ENCODE measurements around the gene SKAP1.

Gene SKAP1

DNA sequence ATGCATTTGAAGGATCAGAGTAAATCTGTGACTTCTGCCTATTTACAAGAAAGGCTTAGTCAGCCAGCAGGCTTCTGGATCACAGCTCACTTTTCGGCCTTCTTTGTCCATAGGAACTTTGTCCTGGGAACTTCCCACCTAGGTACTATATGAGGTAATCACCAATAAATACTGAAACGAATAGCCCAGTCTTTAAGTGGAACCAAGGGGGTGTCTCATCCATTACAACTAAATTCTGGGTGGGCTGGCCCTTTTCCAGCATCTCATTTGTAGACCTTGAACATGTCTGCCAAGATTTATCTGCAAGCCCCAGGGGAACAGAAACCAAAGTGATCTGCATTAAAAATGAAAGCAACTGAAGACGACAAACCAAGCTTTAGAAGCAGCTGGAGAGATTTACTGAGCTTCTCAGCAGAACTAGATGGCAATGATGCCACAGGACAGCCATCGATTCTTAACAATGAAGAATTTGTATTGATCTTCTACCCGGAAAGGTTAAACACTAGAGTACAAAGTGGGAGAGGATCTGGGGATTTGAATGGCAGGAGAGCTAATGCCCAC lies 267.0 kb downstream of the SKAP1 start:
- DNase-seq, result no peak

- no peak for DNase-seq
Measured at GRCh38 chr17:48162306-48162934, 267.6 kb downstream of the SKAP1 start.

GRCh38 chr17:48161127-48161905 lies 268.7 kb downstream of the SKAP1 start:
- no peak for DNase-seq

DNA sequence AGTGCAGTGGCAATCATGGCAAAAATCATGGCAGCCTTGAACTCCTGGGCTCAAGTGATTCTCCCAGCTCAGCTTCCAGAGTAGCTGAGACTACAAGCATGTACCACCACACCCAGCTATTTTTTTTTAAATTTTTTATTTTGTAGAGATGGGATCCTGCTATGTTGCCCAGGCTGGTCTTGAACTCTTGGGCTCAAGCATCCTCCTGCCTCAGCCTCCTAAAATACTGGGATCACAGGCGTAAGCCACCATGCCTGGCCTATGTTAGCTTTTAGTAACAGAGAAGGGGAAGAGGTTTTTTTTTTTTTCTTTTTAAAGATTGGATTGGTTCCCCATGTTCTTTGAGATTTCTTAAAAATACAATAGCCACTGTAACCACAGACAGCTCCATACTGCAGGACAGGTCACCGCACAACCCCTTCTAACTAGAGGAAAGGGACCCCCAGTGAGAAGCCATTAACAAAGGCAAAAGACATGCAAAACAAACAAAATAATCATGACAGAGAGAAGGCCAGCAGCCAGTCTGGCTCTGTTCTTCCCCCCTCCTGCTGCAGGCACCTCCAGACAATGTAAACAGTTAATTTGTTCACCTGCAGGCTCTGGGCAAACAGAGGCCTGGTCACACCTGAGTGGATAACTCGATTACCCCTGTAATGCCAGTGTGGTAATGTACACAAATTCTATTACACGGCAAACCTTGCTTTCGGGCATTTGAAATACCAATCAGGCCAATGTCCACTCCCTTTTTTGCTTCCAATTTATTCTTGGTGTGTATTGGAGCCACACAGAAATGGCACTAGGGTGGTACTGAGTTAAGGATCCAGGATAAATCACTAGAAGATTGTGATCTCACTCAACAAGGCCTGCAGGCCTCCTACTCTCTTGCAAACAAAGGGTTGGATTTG lies 269.6 kb downstream of the SKAP1 start:
- no peak for DNase-seq

DNA sequence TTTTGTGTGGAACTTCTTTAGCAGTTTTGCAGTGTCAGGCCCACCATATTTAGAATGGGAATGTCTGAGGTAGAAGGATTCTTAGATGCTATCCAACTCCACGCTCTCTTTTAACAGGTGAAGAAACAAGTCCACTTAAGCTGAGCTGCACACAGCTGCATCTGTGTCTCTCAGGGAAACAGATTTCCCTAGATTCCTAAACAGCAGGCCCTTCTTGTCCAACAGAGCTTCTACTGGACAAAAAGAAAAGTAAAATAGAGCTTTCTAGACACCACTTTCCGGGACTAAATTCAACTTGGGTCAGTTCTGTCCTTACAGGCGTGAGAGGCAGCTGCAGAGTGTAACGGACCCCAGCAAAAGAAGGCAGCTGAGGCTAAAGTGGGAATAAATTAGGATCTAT lies 270.8 kb downstream of the SKAP1 start:
- no peak for DNase-seq

- DNase-seq, result no peak
Measured at GRCh38 chr17:48155889-48156611, 274.0 kb downstream of the SKAP1 start.

- DNase-seq, result no peak
Measured at GRCh38 chr17:48153691-48154358, 276.2 kb downstream of the SKAP1 start.

- no peak for DNase-seq
Measured at GRCh38 chr17:48152289-48152688, 277.7 kb downstream of the SKAP1 start.

- no peak for DNase-seq
Measured at GRCh38 chr17:48151220-48151619, 278.8 kb downstream of the SKAP1 start.

- DNase-seq, result no peak
Measured at GRCh38 chr17:48150597-48151001, 279.4 kb downstream of the SKAP1 start.

GRCh38 chr17:48149787-48150463 lies 280.1 kb downstream of the SKAP1 start:
- DNase-seq, result no peak

- no peak for DNase-seq
Measured at GRCh38 chr17:48148854-48149786, 280.9 kb downstream of the SKAP1 start.

- DNase-seq, result no peak
Measured at GRCh38 chr17:48148029-48148770, 281.8 kb downstream of the SKAP1 start.

GRCh38 chr17:48144976-48145798 lies 284.8 kb downstream of the SKAP1 start:
- DNase-seq, result no peak

- DNase-seq, result no peak
Measured at GRCh38 chr17:48144231-48144630, 285.8 kb downstream of the SKAP1 start.

GRCh38 chr17:48143629-48144028 lies 286.4 kb downstream of the SKAP1 start:
- no peak for DNase-seq

DNA sequence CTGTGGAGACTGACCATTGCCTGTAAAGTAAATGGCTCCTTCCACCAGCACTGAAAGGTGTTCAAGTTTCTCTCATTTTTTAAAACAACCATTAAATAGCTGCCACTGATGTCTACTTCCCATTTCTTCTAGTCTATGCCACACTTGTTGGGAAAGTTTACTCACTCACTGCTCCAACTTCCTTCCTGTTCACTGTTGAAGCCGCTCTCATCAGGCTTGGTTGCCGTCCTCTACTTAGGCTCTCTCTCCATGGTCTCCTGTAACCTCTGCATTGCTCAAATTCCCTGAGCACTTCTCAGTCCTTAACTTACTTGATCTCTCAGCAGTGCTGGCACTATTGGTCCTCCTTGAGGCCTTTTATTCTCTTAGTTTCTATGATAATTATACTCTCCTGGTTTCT lies 290.1 kb downstream of the SKAP1 start:
- DNase-seq, result no peak

DNA sequence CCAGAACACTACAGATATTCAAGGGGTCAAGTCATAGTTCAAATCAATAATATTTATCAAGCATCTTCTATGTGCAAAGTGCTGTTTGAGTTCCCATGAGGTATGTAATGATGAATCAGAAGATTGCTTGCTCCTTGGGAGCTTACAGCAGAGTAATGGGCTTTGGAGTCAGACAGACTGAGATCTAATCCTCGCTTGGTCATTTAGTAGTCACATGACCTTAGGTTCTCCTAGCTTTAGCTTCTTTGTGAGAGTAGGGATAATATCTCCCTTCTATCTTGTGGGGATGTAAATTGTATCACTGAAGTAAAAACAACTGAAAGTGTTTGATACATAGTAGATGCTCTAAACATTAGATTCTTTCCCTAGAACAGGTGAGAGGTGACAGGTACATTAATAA lies 292.4 kb downstream of the SKAP1 start:
- no peak for DNase-seq
